ENCODE results near the gene TRIM2. TPM values are rescaled to one million over a fixed set of nuclear protein-coding genes. Genes with fewer than 3 reads are reported as not detected.

The TRIM2 gene
- total RNA-seq, 1 donor from 2014 or later: 50.1 TPM

- DNase-seq (ENCODE audit: low spot score in 2 of 2, unreplicated experiment in 2 of 2): no peak
- TF ChIP-seq CTCF (IDR thresholded peaks at IDR 0.05; ENCODE audit: unreplicated experiment): no peak
- Mint-ChIP-seq H3K27ac (peak overlapping the region; percentile 86), H3K4me1 (peaks cover 16% of the 10 kb centered on the region), H3K27me3 (ENCODE audit: low read depth) (no peaks in the 10 kb centered on the region), H3K36me3 (peaks cover 13% of the 10 kb centered on the region), H3K9me3 (peaks cover 11% of the 10 kb centered on the region), H3K4me3 (no peak overlapping the region)
Observed at GRCh38 chr4:153260132-153260531, 55.9 kb downstream of the TRIM2 start.

GRCh38 chr4:153260553-153261300 is 56.5 kb downstream of the TRIM2 start:
- Mint-ChIP-seq H3K9me3 (peaks cover 11% of the 10 kb centered on the region), H3K4me1 (peaks cover 15% of the 10 kb centered on the region), H3K4me3 (no peak overlapping the region), H3K36me3 (peaks cover 13% of the 10 kb centered on the region), H3K27ac (no peak overlapping the region), H3K27me3 (ENCODE audit: low read depth) (no peaks in the 10 kb centered on the region)
- no peak for DNase-seq (ENCODE audit: low spot score in 2 of 2, unreplicated experiment in 2 of 2)
- no peak for TF ChIP-seq CTCF (IDR thresholded peaks at IDR 0.05; ENCODE audit: unreplicated experiment)

- no peak for DNase-seq (ENCODE audit: low spot score in 2 of 2, unreplicated experiment in 2 of 2)
- no peak for TF ChIP-seq CTCF (IDR thresholded peaks at IDR 0.05; ENCODE audit: unreplicated experiment)
- Mint-ChIP-seq H3K27ac (no peak overlapping the region), H3K27me3 (ENCODE audit: low read depth) (no peaks in the 10 kb centered on the region), H3K4me3 (no peak overlapping the region), H3K36me3 (peaks cover 13% of the 10 kb centered on the region), H3K9me3 (peaks cover 11% of the 10 kb centered on the region), H3K4me1 (peaks cover 13% of the 10 kb centered on the region)
Observed at GRCh38 chr4:153261461-153261860, 57.2 kb downstream of the TRIM2 start.

- no peak for DNase-seq (ENCODE audit: low spot score in 2 of 2, unreplicated experiment in 2 of 2)
- no peaks in the 10 kb centered on the region for H3K27me3 Mint-ChIP-seq (ENCODE audit: low read depth)
- H3K36me3 Mint-ChIP-seq: peaks cover 13% of the 10 kb centered on the region
- H3K9me3 Mint-ChIP-seq: peaks cover 11% of the 10 kb centered on the region
- peaks cover 13% of the 10 kb centered on the region for H3K4me1 Mint-ChIP-seq
- no peak overlapping the region for H3K4me3 Mint-ChIP-seq
- no peak for TF ChIP-seq CTCF (IDR thresholded peaks at IDR 0.05; ENCODE audit: unreplicated experiment)
- no peak overlapping the region for H3K27ac Mint-ChIP-seq
Observed at GRCh38 chr4:153261914-153262313, 57.7 kb downstream of the TRIM2 start.

GRCh38 chr4:153265306-153266047 is 61.2 kb downstream of the TRIM2 start:
- H3K4me1 Mint-ChIP-seq: peaks cover 18% of the 10 kb centered on the region
- H3K4me3 Mint-ChIP-seq: no peak overlapping the region
- DNase-seq (ENCODE audit: low spot score in 2 of 2, unreplicated experiment in 2 of 2): no peak
- H3K9me3 Mint-ChIP-seq: peaks cover 11% of the 10 kb centered on the region
- no peak overlapping the region for H3K27ac Mint-ChIP-seq
- TF ChIP-seq CTCF (IDR thresholded peaks at IDR 0.05; ENCODE audit: unreplicated experiment): no peak
- no peaks in the 10 kb centered on the region for H3K27me3 Mint-ChIP-seq (ENCODE audit: low read depth)
- peaks cover 18% of the 10 kb centered on the region for H3K36me3 Mint-ChIP-seq

Measured in mesothelial cell of epicardium (in vitro differentiated cells).